ENCODE results near the gene CLIC2. TPM values are rescaled to one million over a fixed set of nuclear protein-coding genes. Genes with fewer than 3 reads are reported as not detected.

Gene CLIC2
- total RNA-seq, 1 donor from 2014 or later, result not detected

DNA sequence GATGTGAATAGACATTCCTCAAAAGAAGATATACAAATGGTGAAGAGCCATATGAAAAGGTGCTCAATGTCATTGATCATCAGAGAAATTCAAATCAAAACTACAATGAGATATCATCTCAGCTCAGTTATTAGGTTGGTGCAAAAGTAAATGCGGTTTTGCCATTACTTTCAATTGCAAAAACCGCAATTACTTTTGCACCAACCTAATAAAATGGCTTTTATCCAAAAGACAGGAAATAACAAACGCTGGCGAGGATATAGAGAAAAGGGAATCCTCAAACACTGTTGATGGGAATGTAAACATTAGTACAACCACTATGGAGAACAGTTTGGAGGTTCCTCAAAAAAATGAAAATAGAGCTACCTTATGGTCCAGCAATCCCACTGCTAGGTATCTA lies 5.1 kb downstream of the CLIC2 start:
- Mint-ChIP-seq H3K9me3 (no peaks in the 10 kb centered on the region), H3K36me3 (no peaks in the 10 kb centered on the region), H3K27me3 (ENCODE audit: insufficient read depth, low read depth) (no peaks in the 10 kb centered on the region), H3K27ac (no peak overlapping the region), H3K4me1 (no peaks in the 10 kb centered on the region), H3K4me3 (no peak overlapping the region)
- Histone ChIP-seq H3K79me2 (ENCODE audit: low read depth) (no peaks in the 10 kb centered on the region), H3K4me2 (no peak overlapping the region), H3K4me1 (no peaks in the 10 kb centered on the region), H3K36me3 (no peaks in the 10 kb centered on the region), H2AFZ (replicated peaks) (no peak overlapping the region), H3K27me3 (no peaks in the 10 kb centered on the region), H3K27ac (no peak overlapping the region), H3K4me3 (no peak overlapping the region), H3K9ac (no peak overlapping the region), H3K9me3 (ENCODE audit: low read depth) (peaks cover 7% of the 10 kb centered on the region), H3F3A (ENCODE audit: low read depth) (no peaks in the 10 kb centered on the region), H4K20me1 (ENCODE audit: low read depth) (no peaks in the 10 kb centered on the region)
- DNase-seq (ENCODE audit: low spot score), result no peak
- TF ChIP-seq EZH2phosphoT487 (IDR thresholded peaks at IDR 0.05) (no peak), CTCF (IDR thresholded peaks at IDR 0.05) (no peak), EZH2 (IDR thresholded peaks at IDR 0.05) (no peak)

DNA sequence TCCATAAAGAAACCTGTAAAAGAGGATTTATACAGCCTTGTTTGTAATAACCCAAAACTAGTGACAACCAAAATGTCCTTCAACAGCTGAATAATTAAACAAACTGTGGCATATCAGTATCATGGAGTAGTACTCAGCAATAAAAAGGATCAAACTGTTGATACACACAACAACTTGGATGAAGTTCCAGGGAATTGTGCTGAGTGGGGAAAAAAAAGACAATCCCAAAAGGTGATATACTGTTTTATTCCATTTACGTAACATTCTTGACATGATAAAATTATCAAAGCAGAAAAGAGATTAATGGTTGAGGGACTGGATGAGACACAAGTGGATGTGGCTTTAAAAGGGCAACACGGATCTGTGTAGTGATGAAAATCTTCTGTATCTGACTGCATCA lies 7.8 kb downstream of the CLIC2 start:
- Mint-ChIP-seq H3K9me3 (peaks cover 4% of the 10 kb centered on the region), H3K27ac (no peak overlapping the region), H3K27me3 (ENCODE audit: insufficient read depth, low read depth) (no peaks in the 10 kb centered on the region), H3K4me3 (no peak overlapping the region), H3K4me1 (no peaks in the 10 kb centered on the region), H3K36me3 (no peaks in the 10 kb centered on the region)
- no peak for TF ChIP-seq EZH2 (IDR thresholded peaks at IDR 0.05)
- no peak for TF ChIP-seq EZH2phosphoT487 (IDR thresholded peaks at IDR 0.05)
- TF ChIP-seq CTCF (IDR thresholded peaks at IDR 0.05), result no peak
- Histone ChIP-seq H4K20me1 (ENCODE audit: low read depth) (no peaks in the 10 kb centered on the region), H3K27me3 (no peaks in the 10 kb centered on the region), H3K4me2 (no peak overlapping the region), H3K9ac (no peak overlapping the region), H3K79me2 (ENCODE audit: low read depth) (no peaks in the 10 kb centered on the region), H3K4me1 (no peaks in the 10 kb centered on the region), H3K4me3 (no peak overlapping the region), H3F3A (ENCODE audit: low read depth) (no peaks in the 10 kb centered on the region), H3K27ac (no peak overlapping the region), H3K36me3 (no peaks in the 10 kb centered on the region), H2AFZ (replicated peaks) (no peak overlapping the region), H3K9me3 (ENCODE audit: low read depth) (peaks cover 13% of the 10 kb centered on the region)
- DNase-seq (ENCODE audit: low spot score), result no peak

GRCh38 chrX:155314260-155314659 lies 20.2 kb downstream of the CLIC2 start:
- no peak overlapping the region for H2AFZ ChIP-seq (replicated peaks)
- H3K36me3 Mint-ChIP-seq, result no peaks in the 10 kb centered on the region
- peaks cover 36% of the 10 kb centered on the region for H3K9me3 Mint-ChIP-seq
- H3K4me1 ChIP-seq, result no peaks in the 10 kb centered on the region
- H3F3A ChIP-seq (ENCODE audit: low read depth), result no peaks in the 10 kb centered on the region
- no peak overlapping the region for H3K4me2 ChIP-seq
- H3K79me2 ChIP-seq (ENCODE audit: low read depth), result no peaks in the 10 kb centered on the region
- H3K27ac Mint-ChIP-seq, result no peak overlapping the region
- no peak overlapping the region for H3K27ac ChIP-seq
- no peaks in the 10 kb centered on the region for H3K36me3 ChIP-seq
- no peaks in the 10 kb centered on the region for H3K27me3 ChIP-seq
- H3K9me3 ChIP-seq (ENCODE audit: low read depth), result peaks cover 18% of the 10 kb centered on the region
- no peak for DNase-seq (ENCODE audit: low spot score)
- H3K4me3 ChIP-seq, result no peak overlapping the region
- H3K9ac ChIP-seq, result no peak overlapping the region
- no peak for TF ChIP-seq EZH2 (IDR thresholded peaks at IDR 0.05)
- no peaks in the 10 kb centered on the region for H3K4me1 Mint-ChIP-seq
- H4K20me1 ChIP-seq (ENCODE audit: low read depth), result no peaks in the 10 kb centered on the region
- H3K27me3 Mint-ChIP-seq (ENCODE audit: insufficient read depth, low read depth), result no peaks in the 10 kb centered on the region
- no peak overlapping the region for H3K4me3 Mint-ChIP-seq

DNA sequence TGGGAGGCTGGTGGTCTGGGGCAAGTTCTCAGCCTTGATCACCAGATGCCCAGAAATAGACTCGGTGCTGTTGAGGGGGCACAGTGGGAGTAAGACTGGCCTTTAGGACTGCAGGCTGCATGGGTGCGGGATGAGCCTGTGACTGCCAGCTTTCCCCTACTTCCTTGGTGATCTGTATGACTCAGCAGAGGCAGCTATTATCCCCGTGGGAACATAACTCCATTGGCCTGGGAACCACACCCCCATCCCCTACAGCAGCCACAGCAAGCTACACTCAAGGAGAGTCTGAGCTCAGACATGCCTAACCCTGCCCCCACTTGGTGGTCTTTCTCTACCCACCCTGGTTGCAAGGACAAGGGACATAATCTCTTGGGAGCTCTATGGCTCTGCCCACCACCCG lies 20.6 kb downstream of the CLIC2 start:
- H3K27ac Mint-ChIP-seq, result no peak overlapping the region
- no peaks in the 10 kb centered on the region for H3K4me1 Mint-ChIP-seq
- H3K36me3 ChIP-seq, result peaks cover 3% of the 10 kb centered on the region
- no peak overlapping the region for H2AFZ ChIP-seq (replicated peaks)
- no peak overlapping the region for H3K9ac ChIP-seq
- TF ChIP-seq CTCF (IDR thresholded peaks at IDR 0.05), result no peak
- no peak for TF ChIP-seq EZH2phosphoT487 (IDR thresholded peaks at IDR 0.05)
- no peak for TF ChIP-seq EZH2 (IDR thresholded peaks at IDR 0.05)
- no peaks in the 10 kb centered on the region for H3K27me3 Mint-ChIP-seq (ENCODE audit: insufficient read depth, low read depth)
- no peaks in the 10 kb centered on the region for H3K27me3 ChIP-seq
- no peak overlapping the region for H3K27ac ChIP-seq
- no peak for DNase-seq (ENCODE audit: low spot score)
- no peak overlapping the region for H3K4me3 ChIP-seq
- peaks cover 35% of the 10 kb centered on the region for H3K9me3 Mint-ChIP-seq
- no peaks in the 10 kb centered on the region for H4K20me1 ChIP-seq (ENCODE audit: low read depth)
- H3K36me3 Mint-ChIP-seq, result no peaks in the 10 kb centered on the region
- no peaks in the 10 kb centered on the region for H3K79me2 ChIP-seq (ENCODE audit: low read depth)
- H3K9me3 ChIP-seq (ENCODE audit: low read depth), result peaks cover 18% of the 10 kb centered on the region
- H3K4me2 ChIP-seq, result no peak overlapping the region
- H3K4me1 ChIP-seq, result no peaks in the 10 kb centered on the region
- no peaks in the 10 kb centered on the region for H3F3A ChIP-seq (ENCODE audit: low read depth)
- no peak overlapping the region for H3K4me3 Mint-ChIP-seq

Measured in neural progenitor cell (in vitro differentiated cells).